Stimulated activated memory B cell treated with anti-CD40 and anti-IgM and Interleukin-4, amounts not matched to agents 10 μg/mL and 1 μg/mL and 100 μg/mL, for 72 hours (primary cell): ENCODE data around the gene PCDH20.
"Not testable (repeated sequence)": the region's sequence is repeated elsewhere in the genome, so short reads cannot be mapped to it uniquely, and the experiment has no call there.

ENCODE experiments used
- ATAC-seq: fragments of 150-1000 bp; cut with Tn5 transposase; 2 replicates; pipeline ENCODE4 v1.10.0; 2021
- H3K27ac Mint-ChIP-seq: one replicate; pipeline ENCODE4 v1.8.0; 2022; ENCODE audit warnings: mild to moderate bottlenecking, mixed read lengths
- H3K27me3 Mint-ChIP-seq: one replicate; pipeline ENCODE4 v1.8.0; 2022; ENCODE audit warnings: mixed read lengths
- H3K36me3 Mint-ChIP-seq: one replicate; pipeline ENCODE4 v1.8.0; 2022; ENCODE audit warnings: mixed read lengths
- H3K4me1 Mint-ChIP-seq: one replicate; pipeline ENCODE4 v1.8.0; 2022; ENCODE audit warnings: mixed read lengths
- H3K4me3 Mint-ChIP-seq: one replicate; pipeline ENCODE4 v1.8.0; 2022; ENCODE audit warnings: mild to moderate bottlenecking, moderate library complexity, mixed read lengths
- H3K9me3 Mint-ChIP-seq: one replicate; pipeline ENCODE4 v1.8.0; 2022; ENCODE audit warnings: mixed read lengths

PCDH20 gene

DNA sequence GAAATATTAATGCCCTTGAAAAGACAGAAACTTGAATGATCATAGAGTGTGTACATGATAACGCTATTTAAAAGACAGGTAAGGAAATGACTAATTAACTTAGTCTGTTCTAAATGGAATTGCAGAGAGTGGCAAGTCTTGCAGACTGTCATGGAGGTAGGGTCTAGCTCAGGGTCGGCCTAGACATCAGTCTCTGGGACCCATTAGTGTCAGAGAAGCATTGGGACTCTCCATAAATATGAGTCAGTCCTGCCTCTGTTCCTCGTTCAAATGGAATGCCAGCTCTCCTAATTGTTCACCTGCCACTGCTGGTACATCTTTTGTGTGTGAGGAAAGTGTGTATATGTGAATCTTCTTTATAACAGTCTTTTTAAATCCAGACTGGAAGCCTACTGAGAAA lies 28.0 kb downstream of the PCDH20 start:
- no peaks in the 10 kb centered on the region for H3K4me1 Mint-ChIP-seq
- H3K36me3 Mint-ChIP-seq, result no peaks in the 10 kb centered on the region
- no peak overlapping the region for H3K4me3 Mint-ChIP-seq
- no peak for ATAC-seq
- no peak overlapping the region for H3K27ac Mint-ChIP-seq
- peaks cover 9% of the 10 kb centered on the region for H3K9me3 Mint-ChIP-seq
- H3K27me3 Mint-ChIP-seq, result no peaks in the 10 kb centered on the region

DNA sequence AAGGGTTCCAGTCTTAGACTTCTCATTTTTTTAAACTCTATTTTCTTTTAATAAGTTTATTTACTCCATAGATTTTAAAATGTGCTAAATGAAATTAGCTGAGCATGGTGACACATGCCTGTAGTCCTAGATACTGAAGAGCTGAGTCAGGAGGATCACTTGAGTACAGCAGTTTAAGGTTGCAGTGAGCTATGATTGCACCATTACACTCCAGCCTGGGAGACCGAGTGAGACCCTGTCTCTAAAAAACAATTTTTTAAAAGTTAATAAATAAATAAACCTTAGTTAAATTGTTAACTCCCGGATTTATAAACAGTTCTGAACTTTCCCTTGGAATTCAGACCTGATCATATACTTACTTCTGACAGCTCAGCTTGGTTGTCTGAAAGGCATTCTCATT lies 32.5 kb downstream of the PCDH20 start:
- ATAC-seq, result no peak
- Mint-ChIP-seq H3K27me3 (no peaks in the 10 kb centered on the region), H3K4me3 (no peak overlapping the region), H3K9me3 (peaks cover 8% of the 10 kb centered on the region), H3K27ac (no peak overlapping the region), H3K4me1 (no peaks in the 10 kb centered on the region), H3K36me3 (no peaks in the 10 kb centered on the region)

DNA sequence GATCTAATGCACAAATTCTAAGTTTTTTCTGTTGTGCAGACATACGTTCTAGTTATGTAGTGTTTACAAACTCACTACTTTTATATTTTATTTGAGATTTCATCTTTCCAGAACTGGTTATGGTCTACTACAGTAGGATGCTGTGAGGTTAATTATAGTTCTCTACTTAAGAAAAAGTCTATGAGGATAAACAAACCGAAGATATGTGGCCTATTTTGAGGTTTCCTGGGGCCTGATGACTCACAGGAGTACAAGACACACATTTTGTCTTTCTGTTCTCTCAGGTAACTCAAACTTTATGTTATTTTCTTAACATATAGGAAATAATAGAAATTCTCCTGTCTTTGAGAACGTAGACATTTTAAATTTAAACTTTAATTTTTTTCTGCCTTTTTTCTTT lies 45.1 kb downstream of the PCDH20 start:
- no peaks in the 10 kb centered on the region for H3K27me3 Mint-ChIP-seq
- H3K9me3 Mint-ChIP-seq, result peaks cover 7% of the 10 kb centered on the region
- H3K36me3 Mint-ChIP-seq, result no peaks in the 10 kb centered on the region
- H3K4me1 Mint-ChIP-seq, result no peaks in the 10 kb centered on the region
- no peak overlapping the region for H3K27ac Mint-ChIP-seq
- ATAC-seq, result no peak
- no peak overlapping the region for H3K4me3 Mint-ChIP-seq

DNA sequence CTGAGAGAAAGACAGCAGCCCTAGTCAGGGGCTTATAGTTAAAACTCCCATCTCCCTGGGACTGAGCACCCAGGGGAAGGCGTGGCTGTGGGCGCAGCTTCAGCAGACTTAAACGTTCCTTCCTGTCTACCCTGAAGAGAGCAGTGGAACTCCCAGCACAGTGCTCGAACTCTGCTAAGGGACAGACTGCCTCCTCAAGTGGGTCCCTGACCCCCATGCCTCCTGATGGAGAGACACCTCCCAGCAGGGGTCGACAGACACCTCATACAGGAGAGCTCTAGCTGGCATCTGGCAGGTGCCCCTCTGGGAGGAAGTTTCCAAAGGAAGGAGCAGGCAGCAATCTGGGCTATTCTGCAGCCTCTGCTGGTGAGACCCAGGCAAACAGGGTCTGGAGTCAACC lies 51.0 kb downstream of the PCDH20 start:
- not testable (repeated sequence) for H3K4me1 Mint-ChIP-seq, H3K4me3 Mint-ChIP-seq, H3K27me3 Mint-ChIP-seq, ATAC-seq, H3K27ac Mint-ChIP-seq, H3K36me3 Mint-ChIP-seq
- H3K9me3 Mint-ChIP-seq, result peaks cover 11% of the 10 kb centered on the region

DNA sequence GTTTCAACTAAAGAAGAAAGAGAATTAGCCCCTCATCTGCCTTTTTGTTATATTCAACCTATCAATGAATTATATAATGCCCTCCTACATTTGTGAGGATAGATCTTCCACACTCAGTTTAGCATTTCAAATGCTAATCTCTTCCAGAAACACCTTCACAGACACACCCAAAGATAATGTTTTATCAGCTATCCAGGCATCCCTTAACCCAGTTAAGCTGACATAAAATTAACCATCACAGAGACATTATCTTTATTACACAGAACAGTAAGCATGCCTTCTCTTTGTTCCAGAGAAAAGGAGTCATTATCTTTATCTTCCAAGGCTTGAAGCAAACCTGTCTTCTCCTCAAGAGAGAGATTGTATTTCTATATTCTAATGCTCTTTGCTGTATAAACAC lies 53.1 kb downstream of the PCDH20 start:
- Mint-ChIP-seq H3K4me3 (no peak overlapping the region), H3K27ac (no peak overlapping the region), H3K27me3 (no peaks in the 10 kb centered on the region), H3K4me1 (no peaks in the 10 kb centered on the region), H3K9me3 (peaks cover 10% of the 10 kb centered on the region), H3K36me3 (no peaks in the 10 kb centered on the region)
- no peak for ATAC-seq
